Stimulated activated CD8-positive, alpha-beta memory T cell treated with anti-CD3 and anti-CD28 coated beads, Interleukin-4, amount 100 ng/mL, for 24 hours (primary cell): ENCODE data around the gene GCC1.

Experiments used
- DNase-seq: peaks from one replicate; pipeline ENCODE4 v3.0.0-alpha.2; 2020; ENCODE audit warnings: low read depth

GCC1 gene

GRCh38 chr7:127585044-127585953, at the start of gene GCC1:
Gene GCC1, minus strand, starts transcription at chr7:127585596. Its CDS starts 414 bp downstream, at chr7:127585182.
- DNase-seq = peak; percentile 88

DNA sequence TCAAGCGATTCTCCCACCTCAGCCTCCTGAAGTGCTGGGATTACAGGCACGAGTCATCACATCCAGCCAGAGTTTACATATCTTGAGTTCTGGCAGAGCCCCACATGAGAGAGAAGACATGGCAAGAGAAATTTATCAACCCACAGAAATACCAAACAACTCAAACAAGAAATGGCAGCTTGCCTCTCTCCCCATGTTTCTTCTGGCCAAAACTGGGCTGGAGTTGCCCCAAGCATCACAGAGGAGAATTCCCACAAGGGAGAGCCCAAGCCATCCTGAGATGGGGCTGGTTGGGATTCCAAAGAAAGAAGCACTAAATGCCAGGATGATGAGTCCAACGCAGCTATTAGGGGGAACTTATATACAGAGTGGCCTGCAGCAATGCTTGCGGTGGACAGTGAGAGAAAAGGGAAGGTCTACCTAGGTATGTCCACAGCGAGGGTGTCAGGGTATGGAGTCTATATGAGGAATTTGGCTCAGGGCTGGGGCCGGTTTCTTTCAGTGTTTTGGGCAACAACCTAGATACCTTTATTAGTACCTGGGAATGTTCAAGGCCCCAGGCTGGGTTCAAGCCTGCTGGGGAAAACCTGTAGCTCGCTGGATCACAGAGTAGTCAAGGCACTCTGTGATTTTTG, 47.0 kb upstream of the GCC1 start:
- no peak for DNase-seq

- DNase-seq = peak; percentile 17
Measured at GRCh38 chr7:127629268-127629854, 44.0 kb upstream of the GCC1 start.

DNA sequence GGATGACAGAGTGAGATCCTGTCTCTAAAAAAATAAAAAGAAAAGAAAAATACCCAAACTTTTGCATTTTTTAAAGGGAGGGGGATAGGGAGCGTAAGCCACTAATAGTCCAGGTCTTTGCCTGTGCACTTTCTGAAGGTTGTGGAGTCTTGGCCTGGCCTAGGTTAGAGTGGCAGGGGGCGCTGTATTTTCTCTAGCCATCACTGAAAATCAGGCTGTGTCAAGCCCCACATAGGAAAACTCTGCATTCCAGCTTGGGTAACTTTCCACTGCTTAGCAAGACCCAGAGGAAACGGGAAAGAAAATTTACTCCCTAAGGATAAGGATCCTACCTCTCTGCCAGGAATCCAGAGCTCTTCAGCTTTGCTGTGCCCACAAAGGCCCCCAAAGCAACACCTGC, 43.0 kb upstream of the GCC1 start:
- no peak for DNase-seq

DNA sequence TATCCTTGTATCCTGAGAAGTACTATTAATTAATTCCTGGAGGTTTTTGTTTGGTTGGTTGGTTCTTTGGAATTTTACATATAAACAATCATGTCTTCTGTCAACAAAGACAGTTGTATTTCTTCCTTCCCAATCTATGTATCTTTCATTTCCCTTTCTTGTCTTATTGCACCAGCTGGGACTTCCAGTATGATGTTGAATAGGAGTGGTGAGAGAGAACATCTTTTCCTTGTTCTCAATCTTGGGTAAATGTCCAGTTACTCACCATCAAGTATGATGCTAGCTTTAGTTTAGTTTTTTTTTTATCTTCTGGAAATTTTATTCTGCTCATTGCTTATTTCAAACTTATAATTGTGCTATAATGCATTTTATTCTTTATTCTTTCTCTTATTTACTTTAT, 39.9 kb upstream of the GCC1 start:
- DNase-seq = no peak

DNA sequence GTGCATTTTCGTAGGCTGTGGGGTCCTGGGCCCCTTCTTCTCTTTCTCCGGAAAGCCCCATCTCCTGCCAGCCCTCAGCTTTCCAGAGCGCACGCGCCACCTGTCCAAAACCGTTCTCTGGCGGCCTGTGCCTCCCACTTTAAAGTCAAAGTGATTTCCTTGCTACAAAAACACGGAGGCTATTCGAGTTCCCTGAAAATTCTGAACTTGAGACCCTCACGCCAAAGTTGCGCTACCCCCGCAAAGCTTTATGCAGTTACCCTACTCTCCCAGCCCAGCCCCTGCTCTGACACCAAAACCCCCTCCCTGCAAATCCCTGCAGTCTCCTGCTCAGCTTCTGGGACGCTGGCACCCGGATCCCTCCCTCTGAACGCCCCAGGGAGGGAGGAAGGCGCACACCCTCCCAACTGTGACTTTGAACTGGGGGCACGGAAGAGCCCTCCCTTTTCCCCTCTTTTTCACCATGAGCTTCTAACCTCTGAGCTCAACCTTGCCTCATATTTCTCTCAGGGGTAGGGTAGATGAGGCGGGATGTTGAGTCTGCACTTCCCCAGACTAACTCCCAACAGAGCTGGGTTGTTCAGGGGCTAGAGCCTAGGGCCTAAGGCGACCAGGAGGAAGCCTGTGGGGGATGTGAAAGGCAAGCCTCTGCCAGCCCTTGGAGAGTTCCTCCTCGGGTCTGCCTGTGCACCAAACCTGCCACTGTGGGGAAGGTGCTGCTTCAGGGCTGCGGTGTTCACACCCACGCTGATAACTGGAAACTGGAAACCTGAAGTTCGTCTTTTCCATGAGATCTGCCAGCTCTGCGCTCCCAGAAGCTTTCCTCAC, 35.2 kb upstream of the GCC1 start:
- no peak for DNase-seq

GRCh38 chr7:127619681-127620405, 34.4 kb upstream of the GCC1 start:
- no peak for DNase-seq

GRCh38 chr7:127618775-127619174, 33.4 kb upstream of the GCC1 start:
- DNase-seq = no peak

DNA sequence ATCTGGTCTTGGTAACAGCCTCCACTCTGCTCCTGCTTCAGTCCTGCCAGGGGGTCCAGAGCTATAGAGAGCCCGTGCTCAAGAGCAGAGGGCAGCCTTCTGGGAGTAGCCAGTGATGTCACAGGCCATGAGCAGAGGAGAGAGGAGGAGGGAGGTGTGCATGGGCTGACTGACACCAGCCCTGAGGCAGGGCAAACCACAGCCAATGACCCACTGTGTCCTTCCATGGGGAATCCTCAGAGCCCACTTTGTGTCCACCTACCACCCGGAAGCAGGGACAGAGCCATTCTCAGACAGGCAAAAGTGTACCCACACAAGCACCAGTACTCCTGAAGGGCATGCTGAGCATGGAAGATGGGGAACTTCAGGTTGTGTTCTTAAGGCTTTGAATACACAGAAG, 32.6 kb upstream of the GCC1 start, which contains the start of gene PAX4:
Gene PAX4, minus strand, starts transcription at position 101 of the 400 bp plus-strand sequence. CDS start 2,214 bp downstream, outside the sequence.
- no peak for DNase-seq

DNA sequence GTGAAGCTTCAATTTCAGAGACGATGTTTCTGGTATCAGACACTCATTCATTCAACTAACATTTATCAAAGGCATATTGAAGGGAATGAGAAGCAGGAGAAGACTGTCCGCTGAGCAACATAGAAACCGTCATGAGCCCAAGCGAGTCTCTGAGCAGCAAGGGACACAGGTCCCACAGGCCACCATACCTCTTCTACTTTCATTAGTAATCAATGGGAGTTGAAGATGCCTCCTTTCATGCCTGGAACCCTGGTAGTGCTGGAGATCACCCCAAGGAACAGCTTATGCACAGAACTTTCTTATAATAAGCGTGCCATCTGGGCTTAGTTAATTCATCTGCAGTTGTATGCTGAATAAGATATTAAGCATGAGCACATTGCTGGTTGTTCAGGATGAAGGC, 31.3 kb upstream of the GCC1 start:
- DNase-seq = no peak

- no peak for DNase-seq
Measured at GRCh38 chr7:127612263-127612662, 26.9 kb upstream of the GCC1 start.

GRCh38 chr7:127609297-127609696, 23.9 kb upstream of the GCC1 start:
- no peak for DNase-seq

DNA sequence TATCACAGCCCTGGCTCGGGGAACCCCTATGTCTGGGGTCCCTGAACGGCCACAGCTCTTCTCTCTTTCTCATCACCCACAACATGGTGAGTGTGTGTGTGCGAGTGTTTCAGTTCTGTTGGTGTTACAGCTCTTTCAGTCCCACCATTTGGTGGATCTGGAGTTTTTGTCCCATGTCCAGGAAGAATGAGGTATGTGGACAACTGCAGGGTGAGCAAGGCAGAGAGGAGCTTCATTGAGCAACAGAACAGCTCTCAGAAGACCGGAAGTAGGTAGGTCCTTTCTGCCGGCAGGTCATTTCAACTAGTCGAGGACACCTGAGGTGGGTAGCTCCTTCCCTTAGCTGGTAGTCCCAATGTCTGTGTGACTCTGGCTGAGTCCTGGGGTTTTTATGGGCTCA, 23.1 kb upstream of the GCC1 start:
- DNase-seq = no peak

DNA sequence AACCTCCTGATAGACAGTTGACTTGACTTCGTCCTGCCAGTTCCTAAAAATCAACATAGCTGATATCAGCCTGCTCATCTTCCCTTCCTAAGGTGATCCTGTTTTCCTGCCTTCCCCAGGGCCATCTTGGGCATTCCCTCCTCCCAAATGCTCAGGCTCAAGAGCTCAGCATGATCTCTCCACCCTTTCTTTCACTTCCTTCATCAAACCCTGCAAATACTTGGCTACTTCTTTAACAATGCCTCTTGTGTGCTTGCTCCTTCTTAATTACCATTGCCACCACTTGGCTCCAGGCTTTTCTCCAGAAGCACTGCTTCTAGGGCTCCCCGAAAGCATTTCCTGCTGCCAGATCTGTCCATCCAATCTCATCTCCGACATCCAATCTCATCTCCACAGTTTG, 15.5 kb upstream of the GCC1 start:
- no peak for DNase-seq

- no peak for DNase-seq
Measured at GRCh38 chr7:127598318-127598717, 12.9 kb upstream of the GCC1 start.

- no peak for DNase-seq
Measured at GRCh38 chr7:127595737-127596136, 10.3 kb upstream of the GCC1 start.

DNA sequence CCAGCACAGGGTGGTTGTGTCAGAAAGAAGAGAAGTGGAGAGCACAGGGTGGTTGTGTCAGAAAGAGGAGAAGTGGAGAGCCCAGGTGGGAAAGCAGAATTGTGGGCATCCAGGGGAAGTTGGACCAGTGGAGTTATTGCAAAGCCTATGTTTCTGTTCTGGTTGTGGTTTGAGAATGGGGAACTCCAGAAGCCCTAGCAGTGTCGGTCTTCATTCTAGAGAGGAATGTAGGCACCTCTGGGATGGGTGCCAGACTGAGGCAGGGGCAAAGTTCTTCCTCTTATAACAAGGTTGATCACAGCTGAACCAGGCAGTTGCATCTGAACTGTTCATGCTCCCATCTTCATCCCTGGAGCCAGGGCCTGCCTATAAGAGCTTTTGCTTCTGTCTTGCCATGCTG, 9.1 kb upstream of the GCC1 start:
- DNase-seq = no peak

DNA sequence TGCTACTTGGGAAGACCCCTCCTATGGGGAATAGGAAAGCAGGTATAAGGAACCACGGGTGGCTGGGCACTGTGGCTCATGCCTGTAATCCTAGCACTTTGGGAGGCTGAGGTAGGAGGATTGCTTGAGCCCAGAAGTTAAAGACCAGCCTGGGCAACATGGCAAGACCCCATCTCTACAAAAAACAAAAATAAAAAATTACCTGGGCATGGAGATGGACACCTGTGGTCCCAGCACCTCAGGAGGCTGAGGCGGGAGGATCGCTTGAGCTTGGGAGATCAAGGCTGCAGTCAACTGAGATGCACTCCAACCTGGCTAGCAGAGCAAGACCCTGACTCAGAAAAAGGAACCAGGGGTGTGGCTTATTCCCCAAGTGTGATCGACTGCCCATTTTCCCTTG, 7.2 kb upstream of the GCC1 start:
- no peak for DNase-seq

GRCh38 chr7:127591591-127591990, 6.2 kb upstream of the GCC1 start:
- no peak for DNase-seq

- no peak for DNase-seq
Measured at GRCh38 chr7:127591189-127591588, 5.8 kb upstream of the GCC1 start.

DNA sequence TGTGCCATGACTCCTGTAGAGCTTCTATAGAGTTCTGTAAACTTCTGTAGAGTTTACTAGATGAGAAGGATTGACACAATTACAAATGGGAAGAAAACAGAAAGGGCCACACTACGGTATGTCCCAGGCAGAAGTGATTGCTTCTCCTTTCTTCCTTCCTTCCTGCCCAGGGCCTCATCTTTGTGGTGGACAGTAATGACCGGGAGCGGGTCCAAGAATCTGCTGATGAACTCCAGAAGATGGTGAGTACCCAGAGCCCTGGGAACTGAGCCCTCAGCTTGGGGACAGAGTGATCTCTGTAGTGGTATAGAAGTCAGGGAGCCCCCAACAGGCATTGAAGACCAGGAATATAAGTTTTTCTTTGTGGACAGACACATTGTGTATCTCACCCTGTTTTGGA, 4.5 kb upstream of the GCC1 start:
- no peak for DNase-seq
